Occipital lobe (tissue), 2 donors: Measurements from ENCODE around the gene PCNX2. TPM values are rescaled to one million over a fixed set of nuclear protein-coding genes. Genes with fewer than 3 reads are reported as not detected.

Experiments
- DNase-seq: peaks from one replicate; lab custom pipeline; 2025; lab: John Stamatoyannopoulos, UW
- total RNA-seq: library from RNA; depleted of rRNA; stranded (reverse); fragments of >200 nt; gene quantifications from one replicate; pipeline ENCODE4 v1.2.3, GENCODE V29; 2014

Gene PCNX2
- total RNA-seq, 1 donor from 2014 or later = 175 TPM

DNA sequence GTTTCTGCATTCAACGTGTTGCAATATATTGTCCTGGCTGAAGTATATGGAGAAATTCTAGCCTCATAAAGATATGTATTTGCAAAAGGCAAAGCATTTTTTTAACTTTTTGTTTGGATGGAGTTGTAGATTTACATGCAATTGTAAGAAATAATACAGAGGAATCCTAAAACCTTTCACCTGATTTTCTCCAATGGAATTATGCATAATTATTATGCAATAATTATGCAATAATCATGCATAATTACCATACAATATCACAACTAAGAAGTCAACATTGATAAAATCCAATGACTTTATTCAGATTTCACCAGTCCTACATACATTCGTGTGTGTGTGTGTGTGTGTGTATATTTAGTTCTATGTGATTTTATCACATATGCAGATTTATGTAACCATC, 24.5 kb upstream of the PCNX2 start:
- DNase-seq = no peak

DNA sequence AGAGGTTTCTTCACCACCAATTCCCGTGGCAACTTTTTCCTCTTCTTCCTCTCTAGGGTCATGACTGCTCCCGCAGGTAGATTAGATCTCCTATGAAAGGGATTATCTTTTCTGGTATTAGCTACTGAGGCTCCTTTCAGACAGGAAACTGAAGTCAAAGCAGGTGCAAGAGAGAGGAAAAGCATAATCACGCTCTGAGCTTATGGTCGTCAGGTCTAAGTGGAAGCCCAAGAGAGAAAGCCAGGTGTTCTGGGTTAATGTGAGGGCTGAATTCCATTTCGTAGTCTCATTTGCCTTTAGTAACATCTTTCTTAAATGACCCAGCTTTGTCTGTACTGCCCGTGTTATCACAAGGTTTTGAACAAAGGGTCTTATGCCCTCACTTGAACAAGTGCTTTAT, 23.7 kb upstream of the PCNX2 start:
- DNase-seq = no peak

DNA sequence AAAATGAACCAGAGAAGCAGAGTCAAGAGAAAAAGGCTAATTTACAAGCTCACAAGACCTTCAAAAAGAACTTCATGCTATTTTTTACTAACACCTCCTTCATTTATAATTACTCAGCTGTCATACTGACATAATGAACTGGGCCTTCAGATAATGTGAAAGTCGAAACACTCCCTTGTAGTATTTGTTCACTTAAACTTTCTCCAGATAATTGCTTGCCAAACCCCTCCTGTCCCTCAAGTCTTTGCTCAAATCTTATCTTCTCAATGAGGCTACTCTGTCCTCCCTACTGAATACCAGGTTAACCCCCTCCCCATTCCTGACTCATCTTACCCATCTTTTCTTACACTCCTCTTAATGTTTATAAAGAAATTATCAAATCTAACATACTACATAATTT, 20.9 kb upstream of the PCNX2 start:
- no peak for DNase-seq

DNA sequence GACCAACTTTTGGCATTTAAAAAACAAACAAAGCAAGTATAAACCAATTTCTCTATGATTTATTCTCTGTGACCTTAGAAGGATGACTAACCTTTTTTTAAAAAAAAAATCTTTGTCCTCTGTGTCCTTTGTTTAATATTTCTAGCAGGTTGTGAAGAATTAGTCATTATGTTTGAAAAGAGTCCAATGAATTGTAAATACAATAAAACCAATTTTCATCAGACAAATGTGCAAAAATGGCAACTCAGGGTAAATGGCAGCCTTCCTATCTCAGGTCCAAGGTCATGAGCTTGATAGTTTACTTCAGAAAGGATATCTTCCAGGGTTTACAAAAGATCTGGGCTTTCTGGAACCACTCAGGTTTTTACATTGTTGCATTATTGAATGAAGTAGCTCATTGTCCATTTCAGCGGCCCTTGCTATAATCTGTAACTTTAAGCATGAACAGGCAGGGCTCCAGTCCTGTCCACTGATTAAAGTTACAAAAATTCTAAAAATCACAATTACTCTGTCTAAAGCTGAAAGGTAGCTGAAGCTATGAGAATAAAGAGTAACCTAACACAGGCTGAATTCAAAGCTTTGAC, 20.3 kb upstream of the PCNX2 start:
- no peak for DNase-seq

DNA sequence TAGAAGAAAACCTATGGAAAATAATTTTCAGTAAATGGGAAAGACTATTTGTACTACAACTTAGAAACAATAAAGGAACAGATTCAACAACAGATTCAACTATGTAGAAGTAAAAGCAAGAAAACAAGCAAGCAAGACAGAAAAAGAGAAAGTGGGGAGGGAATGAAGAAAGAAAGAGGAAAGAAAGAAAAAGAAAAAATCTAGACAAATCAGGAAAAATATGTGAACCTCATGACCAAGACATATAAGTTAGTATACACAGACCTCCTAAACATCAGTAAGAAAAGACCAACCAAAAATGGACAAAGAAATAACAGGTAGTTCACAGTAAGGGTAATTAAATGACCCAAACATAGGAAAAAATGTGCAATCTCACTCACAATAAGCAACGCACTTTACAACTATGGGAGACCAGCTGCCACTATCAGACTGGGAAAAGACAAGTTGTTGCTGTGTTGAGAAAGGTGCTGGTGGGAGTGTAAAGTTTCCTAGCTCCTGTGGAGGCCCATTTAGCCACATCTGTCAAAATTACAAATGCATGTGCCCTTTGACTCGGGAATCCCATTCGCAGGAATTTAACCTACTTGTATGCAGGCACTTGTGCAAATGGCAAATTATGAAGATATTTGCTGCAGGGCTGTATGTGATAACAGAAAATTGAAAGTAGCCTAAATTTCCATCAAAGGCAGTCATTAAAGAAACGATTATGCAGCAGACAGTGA, 18.1 kb upstream of the PCNX2 start:
- DNase-seq = no peak

DNA sequence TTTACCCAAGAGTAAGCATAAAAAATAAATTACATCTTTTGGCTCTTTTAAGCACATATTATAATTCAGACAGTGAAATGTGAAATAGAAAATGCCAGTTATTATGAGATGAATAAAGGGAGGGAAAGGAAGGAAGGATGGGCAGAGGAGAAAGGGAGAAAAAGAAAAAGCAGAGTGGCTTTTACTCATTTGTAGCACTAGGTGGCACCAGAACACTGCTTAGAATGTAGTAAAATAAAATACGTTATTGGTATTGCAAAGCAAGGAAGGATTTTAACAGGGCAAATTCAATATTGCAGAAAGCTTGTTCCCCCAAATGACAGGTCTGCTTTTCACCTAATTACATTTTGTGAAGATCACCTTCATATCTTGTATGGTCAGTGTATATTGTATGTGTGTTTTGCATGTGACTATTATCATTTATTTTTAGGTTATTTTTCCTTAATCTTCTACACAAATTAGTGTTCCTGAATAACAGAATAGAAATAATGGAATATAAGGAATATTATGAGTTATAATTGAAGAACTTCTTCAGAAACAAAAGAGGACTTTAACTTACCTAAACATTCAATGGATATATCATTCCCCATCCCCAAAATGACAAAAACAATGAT, 9.1 kb upstream of the PCNX2 start:
- no peak for DNase-seq

DNA sequence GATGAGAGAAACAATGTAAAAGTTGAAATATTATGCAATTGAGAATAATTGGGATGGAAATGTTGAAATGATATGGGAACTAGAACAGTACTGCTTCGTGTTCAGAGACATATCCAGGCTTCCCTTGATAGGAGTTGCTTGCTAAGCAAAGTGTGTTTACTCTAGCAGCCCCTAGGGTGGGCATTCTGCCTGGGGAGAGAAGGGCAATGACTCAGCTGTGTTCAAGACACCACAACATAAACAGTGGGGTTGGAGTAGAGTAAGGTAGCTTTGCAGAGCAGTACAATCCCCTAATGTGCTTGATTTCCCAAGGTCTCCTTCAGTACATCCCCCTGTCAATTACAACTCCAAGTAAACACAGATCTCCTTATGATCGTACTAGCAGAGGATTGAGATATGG, 4.8 kb upstream of the PCNX2 start:
- DNase-seq = no peak

DNA sequence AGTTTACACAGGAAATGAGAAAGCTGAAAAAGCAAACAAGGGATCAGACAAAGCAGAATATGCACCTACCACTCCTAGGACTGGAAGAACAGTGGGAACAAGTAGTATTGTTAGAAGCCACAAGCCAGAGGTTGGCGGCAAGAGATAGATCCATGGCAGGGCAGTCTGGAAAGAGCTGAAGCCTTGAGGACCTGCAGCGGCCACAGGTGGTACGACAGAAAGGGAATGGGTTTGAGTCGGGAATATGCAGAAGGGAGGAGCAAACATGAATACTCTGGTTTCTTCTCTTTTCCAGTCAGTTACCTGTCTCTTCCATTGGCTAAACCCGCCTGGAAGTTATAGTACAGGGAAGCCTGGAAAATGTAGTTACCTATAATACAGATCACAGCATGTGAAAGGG, 3.9 kb upstream of the PCNX2 start:
- DNase-seq = no peak

DNA sequence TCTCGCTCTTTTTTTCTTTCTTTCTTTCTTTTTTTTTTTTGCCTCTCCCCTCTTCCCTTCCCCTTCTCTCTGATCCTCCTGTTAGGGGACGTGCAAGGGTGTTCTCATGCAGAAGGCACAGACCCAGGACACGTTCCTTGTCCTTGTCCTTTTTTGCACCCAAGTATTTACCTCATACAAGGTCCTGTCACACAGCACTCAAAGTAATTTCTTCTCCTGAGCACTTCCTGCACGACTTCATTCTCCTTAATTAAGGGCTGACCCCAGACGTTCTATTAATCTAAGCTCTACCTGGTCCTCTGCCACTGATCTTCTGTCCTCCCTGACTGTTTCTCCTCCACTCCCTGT, 424 bp upstream of the PCNX2 start:
- no peak for DNase-seq

DNA sequence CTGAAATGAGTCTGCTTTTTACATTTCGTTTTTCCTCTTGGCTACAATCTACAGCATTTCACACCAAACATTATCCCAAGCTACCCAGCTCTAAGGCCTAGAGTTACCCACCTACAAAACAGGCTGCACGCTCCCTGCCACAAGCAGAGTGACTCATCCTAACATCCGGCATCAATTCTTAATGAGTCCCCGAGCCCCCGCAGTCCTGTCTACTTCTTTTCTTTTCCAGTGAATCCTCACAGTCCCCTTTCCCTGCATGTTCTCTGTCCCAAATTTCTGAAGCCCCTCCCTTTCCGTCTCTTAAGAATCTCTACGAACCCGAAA, 650 bp downstream of the PCNX2 start:
- peak; percentile 27 for DNase-seq

DNA sequence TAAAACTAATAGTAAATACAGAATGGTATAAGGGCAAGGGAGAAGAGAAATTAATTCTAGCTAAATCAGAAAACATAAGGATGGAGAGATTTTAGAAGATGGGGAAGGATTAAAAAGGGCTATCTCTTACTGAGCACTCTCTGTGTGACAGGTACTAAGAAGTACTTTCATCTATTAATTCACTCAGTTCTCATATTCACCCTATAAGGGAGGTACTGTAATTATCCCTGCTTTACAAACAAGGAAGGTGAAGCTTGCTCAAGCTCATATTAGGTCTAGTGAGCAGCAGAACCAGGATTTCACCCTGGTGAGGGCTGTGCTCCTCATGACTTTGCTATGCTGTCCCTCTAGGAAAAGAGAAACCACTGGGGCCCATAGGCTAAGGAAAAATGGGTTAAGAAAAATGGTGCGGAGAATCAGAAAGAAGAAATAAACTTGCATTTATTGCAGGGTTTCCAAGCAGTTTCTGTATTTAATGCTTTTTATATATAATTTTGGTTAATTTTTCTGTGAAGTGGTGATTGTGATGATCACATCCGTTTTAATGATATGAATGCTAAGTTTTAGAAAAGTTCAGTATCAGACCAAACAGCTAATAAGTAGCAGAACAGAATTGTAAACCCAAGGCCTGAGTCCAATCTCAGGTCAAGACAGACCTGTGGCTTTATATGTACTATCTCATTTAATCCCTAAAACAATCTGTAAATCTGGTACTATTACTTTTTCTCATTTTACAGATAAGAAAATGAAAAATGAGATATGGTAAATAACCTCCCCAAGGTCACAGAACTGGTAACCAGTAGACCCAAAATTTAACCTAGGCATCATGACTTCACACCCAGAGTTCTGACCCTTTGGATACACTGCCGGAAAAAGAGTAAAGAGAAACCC, 1.7 kb downstream of the PCNX2 start:
- no peak for DNase-seq

DNA sequence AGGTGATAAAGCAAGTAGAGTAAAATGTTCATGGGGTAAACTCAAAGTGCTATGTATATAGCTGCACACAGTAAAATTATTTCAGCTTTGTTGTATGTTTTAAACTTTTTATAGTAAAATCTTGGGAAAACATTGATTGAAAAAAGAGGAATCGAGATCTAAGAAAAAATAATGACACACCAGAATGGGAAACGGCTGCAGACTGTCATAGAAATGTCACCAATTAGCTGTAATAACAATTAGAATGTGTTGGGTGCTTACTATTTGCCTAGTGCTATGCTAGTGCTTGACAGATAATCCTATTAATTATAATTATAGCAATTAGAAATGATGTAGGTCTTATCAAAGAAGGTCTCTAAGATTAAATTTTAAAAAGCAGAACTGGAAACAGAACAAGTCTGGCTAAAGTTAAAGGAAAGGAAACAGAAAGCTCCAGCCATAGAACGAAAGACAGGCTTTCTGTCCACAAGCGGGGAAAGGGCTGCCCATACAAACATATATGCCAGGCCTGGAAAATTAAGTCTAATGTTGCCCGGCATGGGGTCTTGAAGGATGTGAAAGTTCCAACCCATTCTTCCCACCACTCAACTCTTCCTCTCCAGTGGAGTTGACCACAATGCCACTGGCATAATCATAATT, 5.0 kb downstream of the PCNX2 start:
- DNase-seq = no peak

DNA sequence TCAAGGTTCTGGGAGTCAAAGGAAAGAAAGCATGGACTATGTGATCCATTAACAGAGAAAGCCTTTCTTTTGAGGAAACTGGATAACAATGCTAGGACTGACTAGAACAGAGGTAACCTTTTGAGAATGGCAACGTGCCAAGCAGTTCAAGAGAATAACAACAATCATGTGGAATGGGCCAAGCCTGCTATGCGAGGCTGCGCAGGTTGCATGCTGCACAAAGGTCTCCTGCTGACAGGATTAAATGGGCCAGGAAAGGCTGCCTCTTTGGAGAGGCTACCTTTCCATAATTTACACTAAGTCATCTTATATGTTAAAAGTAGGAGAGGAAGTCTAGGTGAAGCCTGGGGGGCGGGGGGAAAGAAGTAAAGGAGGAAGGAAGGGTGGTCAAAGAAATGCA, 5.8 kb downstream of the PCNX2 start:
- no peak for DNase-seq

DNA sequence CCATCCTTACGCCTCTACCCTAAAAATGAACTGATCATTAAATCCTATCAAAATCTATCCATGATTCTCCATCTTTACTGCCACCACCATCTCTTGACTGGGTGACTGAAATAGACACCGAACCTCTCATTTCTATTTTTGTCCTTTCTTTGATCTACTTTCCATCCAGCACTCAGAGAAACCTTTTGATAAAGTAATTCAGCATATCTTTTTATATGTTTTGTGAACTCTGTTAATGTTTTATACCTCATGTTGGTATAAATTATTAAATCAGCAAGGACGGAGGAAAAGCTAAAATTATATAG, 13.0 kb downstream of the PCNX2 start:
- no peak for DNase-seq

DNA sequence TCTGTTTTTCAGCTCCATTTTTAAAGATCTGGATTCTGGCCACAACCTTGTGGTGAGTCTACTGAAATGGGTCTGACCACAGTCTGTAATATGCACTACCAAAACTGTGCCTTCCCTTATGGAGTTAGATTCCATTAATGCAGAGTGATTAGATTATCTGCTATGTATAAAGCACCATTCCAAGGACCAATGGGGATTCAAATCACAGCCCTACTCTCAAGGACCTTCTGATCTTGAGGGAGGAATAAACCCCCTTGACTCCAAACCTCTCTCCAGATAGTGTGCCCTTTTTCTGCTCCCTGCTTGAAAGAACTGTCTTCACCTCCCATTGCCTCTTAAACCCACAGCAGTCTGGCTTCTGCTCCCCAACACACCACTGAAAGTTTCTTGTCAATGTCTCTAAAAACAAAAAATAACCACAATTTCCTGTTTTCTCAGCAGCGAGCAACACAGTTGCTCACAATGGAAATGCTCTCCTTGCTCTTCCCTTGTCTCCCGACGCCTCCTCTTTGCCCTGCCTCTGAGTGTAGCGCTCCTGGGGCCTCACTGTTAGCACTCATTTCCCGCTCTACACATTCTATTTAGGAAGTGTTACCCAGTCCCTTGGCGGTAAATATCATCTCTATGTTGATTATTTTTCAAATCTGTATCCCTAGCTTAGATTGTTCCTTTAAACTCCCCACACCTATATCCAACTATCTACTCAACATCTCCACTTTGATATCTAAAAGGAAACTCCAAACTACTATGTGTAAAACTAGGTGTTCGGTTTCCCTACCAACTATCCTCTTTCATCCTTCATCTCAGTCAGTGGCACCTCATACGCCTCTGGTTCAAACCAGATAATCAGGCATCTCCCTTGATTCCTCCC, 13.6 kb downstream of the PCNX2 start:
- DNase-seq = no peak

DNA sequence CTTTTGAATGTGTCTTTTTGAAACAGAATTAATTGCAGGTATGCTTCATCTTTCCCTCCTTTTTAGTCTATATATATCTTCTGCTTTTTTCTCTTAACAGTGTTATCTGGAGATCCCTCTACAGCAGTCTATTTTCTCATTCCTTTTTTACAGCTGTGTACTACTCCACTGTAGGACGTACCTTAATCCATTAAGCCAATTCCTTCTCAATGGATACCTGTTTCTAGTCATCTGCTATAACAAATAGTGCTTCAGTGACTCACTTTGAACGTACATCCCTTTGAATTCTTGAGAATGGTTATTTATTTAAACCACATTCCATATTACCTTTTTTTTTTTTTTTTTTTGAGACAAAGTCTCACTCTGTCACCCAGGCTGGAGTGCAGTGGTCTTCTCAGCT, 15.6 kb downstream of the PCNX2 start:
- DNase-seq = no peak

DNA sequence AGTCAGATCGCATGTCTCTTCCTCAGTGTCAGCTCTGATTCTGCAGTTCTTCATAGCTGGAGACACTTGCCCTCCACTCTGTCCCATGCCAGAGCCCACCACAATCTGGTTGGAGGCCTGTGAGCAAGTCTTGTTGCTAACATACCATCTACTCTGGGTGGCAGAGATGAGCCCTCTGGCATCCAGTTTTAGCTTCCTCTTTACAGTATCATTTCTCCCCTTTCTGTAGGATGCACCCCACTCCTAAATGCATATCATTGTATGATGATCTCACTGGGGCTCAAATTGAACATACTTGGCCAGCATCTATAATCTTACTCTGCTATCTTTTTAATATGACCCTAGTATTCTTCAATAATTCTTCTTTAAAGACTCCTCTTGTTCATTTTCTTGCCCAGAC, 16.9 kb downstream of the PCNX2 start:
- no peak for DNase-seq

DNA sequence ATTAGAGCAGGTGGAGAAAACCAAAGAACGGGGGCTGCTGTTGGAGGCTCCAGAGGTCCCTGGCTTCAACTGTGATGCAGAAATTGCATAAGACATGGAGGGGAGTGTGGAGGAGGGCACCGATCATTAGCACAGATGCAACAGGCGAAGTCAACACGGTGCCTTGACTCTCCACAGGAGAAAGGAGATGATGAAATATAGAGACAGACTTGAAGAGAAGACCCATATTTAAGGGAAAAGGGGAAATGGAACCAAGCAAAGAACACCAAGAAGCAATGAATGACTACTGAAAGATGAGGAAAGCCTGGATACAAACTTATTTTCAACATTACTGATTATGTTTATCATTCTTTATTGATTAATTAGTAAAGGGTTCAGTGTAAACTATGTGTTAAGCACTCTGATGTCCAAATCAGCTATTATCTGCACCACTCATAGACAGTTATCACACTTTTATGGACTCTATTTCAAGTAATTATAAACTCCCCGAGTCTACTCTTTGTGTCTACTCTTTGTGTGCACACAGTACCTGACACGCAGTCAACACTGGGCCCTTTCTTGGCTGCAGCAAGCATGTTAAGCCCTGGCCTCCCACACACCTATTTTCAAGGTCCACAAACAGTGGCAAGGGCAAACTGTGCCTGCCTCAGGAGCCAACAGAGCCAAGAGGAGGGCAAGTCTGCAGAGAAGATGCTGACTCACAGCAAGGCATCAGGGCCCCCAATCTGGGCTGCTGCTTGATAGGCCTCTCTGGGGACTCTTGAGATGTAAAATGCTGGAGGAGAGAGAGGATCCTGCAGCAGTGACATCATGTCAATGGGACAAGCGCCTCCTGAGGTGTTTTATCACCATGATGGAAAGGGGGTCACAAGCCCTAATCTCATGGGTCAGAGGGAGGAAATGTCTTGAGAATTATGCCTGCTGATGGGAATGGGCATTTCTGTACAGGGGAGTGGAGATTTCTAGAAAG, 17.6 kb downstream of the PCNX2 start:
- DNase-seq = no peak

DNA sequence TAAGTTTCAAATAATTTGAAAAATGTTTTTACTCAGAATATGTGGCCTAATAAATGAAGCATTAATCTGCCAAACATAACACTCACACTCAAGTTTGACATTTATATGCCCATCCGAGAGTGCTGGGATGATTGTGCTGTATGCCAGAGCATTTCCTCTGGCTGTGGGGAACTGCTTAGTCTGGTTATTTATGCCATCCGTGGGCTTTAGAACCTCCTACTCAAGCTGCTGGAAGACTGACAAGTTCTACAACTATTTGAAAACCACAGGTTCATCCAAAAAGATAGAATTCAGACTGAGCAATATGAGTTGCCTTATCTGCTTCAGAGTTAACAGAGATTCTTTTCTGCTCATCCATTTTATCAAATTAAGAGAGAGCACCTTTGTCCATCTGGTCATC, 25.9 kb downstream of the PCNX2 start:
- DNase-seq = no peak
